ENCODE data around the gene P2RY2.
"Not testable (repeated sequence)": the region's sequence is repeated elsewhere in the genome, so short reads cannot be mapped to it uniquely, and the experiment has no call there.

The P2RY2 gene

GRCh38 chr11:73189315-73189714 lies 28.8 kb upstream of the P2RY2 start:
- no peak for DNase-seq

GRCh38 chr11:73189723-73190556 lies 28.1 kb upstream of the P2RY2 start:
- DNase-seq, result no peak

GRCh38 chr11:73190557-73190885 lies 27.6 kb upstream of the P2RY2 start:
- no peak for DNase-seq

GRCh38 chr11:73191151-73191550 lies 26.9 kb upstream of the P2RY2 start:
- DNase-seq, result no peak

GRCh38 chr11:73192272-73192671 lies 25.8 kb upstream of the P2RY2 start:
- DNase-seq, result no peak

- no peak for DNase-seq
These were observed 24.6 kb upstream of the P2RY2 start for GRCh38 chr11:73193251-73194033.

GRCh38 chr11:73194034-73194507 lies 24.0 kb upstream of the P2RY2 start:
- no peak for DNase-seq

- DNase-seq, result no peak
These were observed 23.5 kb upstream of the P2RY2 start for GRCh38 chr11:73194593-73194992.

- DNase-seq, result no peak
These were observed 22.7 kb upstream of the P2RY2 start for GRCh38 chr11:73195191-73196007.

GRCh38 chr11:73196576-73196975 lies 21.5 kb upstream of the P2RY2 start:
- DNase-seq, result no peak

- DNase-seq, result no peak
These were observed 20.7 kb upstream of the P2RY2 start for GRCh38 chr11:73197348-73197747.

GRCh38 chr11:73197787-73198186 lies 20.3 kb upstream of the P2RY2 start:
- not testable (repeated sequence) for DNase-seq

- no peak for DNase-seq
These were observed 19.4 kb upstream of the P2RY2 start for GRCh38 chr11:73198677-73199076.

- no peak for DNase-seq
These were observed 18.6 kb upstream of the P2RY2 start for GRCh38 chr11:73199446-73199845.

GRCh38 chr11:73200256-73200655 lies 17.8 kb upstream of the P2RY2 start:
- no peak for DNase-seq

- DNase-seq, result no peak
These were observed 16.8 kb upstream of the P2RY2 start for GRCh38 chr11:73201249-73201648.

- DNase-seq, result no peak
These were observed 15.9 kb upstream of the P2RY2 start for GRCh38 chr11:73201888-73202780.

GRCh38 chr11:73203322-73203721 lies 14.8 kb upstream of the P2RY2 start:
- DNase-seq, result no peak

GRCh38 chr11:73203790-73204189 lies 14.3 kb upstream of the P2RY2 start:
- DNase-seq, result no peak

- DNase-seq, result no peak
These were observed 13.4 kb upstream of the P2RY2 start for GRCh38 chr11:73204711-73205121.

- DNase-seq, result no peak
These were observed 12.3 kb upstream of the P2RY2 start for GRCh38 chr11:73205661-73206343.

- no peak for DNase-seq
These were observed 11.3 kb upstream of the P2RY2 start for GRCh38 chr11:73206801-73207200.

All from NCI-H2029 treated with DMSO at 0.1 percent for 48 hours (cell line).